Cortex of kidney (tissue), 1 donor: ENCODE results near the gene CRYAB.
"Not testable (repeated sequence)": the region's sequence is repeated elsewhere in the genome, so short reads cannot be mapped to it uniquely, and the experiment has no call there.

Experiments
- DNase-seq: peaks from one replicate; lab custom pipeline; 2025; lab: John Stamatoyannopoulos, UW

Gene CRYAB

GRCh38 chr11:111933872-111934271 is 22.3 kb upstream of the CRYAB start:
- no peak for DNase-seq

- not testable (repeated sequence) for DNase-seq
Observed at GRCh38 chr11:111933176-111933575, 21.6 kb upstream of the CRYAB start.

GRCh38 chr11:111932611-111932950 is 21.0 kb upstream of the CRYAB start:
- no peak for DNase-seq

- DNase-seq: no peak
Observed at GRCh38 chr11:111930472-111930871, 18.9 kb upstream of the CRYAB start.

GRCh38 chr11:111926505-111927391 is 15.2 kb upstream of the CRYAB start:
- peak; percentile 78 for DNase-seq

GRCh38 chr11:111925953-111926352 is 14.4 kb upstream of the CRYAB start:
- DNase-seq: no peak

DNA sequence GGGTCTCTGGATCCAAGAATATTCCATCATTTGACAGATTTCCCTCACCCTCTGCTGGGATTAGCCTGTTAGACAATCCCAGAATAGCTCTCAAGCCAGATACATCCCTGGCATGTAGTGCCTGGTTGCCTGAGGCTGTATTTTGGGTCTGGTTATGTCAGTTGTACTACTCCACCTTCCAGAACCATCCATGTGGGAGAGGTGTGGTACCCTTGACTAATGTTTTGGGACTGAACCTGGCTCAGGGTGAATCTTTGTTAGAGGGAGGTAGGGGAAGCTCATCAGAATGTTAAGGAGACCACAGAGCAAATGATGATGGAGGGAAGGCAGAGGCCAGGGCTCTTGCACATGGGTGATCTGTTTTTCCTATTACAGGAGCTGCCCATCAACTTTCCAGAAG is 12.4 kb upstream of the CRYAB start:
- no peak for DNase-seq

GRCh38 chr11:111923351-111923788 is 11.8 kb upstream of the CRYAB start:
- no peak for DNase-seq

DNA sequence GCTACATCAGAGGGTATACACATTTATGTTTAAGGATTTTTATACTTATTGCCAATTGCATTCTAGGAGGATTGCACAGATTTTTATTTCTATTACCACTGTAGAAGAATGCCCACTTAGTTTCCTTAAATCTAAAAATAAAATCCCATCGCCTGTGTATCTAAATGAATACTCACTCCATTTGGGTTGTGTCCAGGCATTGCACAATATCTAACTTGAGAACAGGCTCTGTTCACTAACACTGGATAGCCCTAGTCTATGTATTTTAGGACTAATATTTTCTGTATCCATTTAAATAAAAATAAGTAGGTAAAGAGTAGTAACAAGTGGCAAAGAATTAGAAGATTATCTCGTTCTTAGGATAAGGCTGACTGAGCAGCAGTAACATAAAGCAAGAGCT is 11.2 kb upstream of the CRYAB start:
- DNase-seq: no peak

- DNase-seq: no peak
Observed at GRCh38 chr11:111921541-111922230, 10.1 kb upstream of the CRYAB start.

GRCh38 chr11:111920908-111921307 is 9.3 kb upstream of the CRYAB start:
- no peak for DNase-seq

DNA sequence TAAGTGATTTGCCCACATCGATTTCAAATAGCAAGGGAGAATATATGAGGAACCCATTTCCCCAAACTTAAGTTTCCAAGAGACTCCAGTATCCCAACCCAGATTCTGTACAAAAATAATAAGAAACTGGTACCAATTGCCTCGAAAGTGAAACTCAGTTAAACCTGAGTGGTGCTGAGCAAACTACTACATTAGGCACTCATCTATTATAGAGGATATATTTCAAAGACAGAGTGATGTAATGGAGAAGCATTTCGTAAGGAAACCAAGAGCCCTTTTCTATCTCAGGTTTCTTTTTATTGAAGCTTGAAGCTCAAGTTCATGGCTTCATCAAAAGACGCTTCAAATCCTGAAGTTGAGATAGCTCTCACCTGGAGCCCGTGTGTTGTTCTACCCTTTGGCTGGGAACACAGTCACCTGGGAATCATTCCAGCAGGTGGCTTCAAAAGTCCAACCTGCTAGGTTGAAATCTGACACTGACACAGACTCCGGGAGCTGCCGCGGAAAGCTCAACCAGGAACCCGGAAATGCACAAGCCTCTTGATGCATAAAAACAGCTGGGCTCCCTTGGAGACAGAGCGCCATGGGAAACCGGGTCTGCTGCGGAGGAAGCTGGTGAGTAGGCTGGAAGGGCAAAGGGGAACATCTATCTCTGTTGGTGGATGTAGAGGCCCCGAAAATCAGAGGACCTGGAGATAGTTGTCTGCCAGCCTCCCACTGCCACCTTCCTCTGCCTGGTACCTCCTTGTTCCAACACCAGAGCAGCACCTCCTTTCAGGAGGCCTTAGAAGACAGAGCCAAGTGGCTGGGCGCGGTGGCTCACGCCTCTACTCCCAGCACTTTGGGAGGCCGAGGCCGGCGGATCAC is 7.1 kb upstream of the CRYAB start, which contains the start of gene C11orf52:
C11orf52 (plus strand) TSS at position 524 of the 867 bp plus-strand sequence; CDS start at position 584, 60 bp downstream.
- DNase-seq: peak; percentile 18

GRCh38 chr11:111917788-111918187 is 6.2 kb upstream of the CRYAB start:
- DNase-seq: no peak

- no peak for DNase-seq
Observed at GRCh38 chr11:111917312-111917711, 5.7 kb upstream of the CRYAB start.

DNA sequence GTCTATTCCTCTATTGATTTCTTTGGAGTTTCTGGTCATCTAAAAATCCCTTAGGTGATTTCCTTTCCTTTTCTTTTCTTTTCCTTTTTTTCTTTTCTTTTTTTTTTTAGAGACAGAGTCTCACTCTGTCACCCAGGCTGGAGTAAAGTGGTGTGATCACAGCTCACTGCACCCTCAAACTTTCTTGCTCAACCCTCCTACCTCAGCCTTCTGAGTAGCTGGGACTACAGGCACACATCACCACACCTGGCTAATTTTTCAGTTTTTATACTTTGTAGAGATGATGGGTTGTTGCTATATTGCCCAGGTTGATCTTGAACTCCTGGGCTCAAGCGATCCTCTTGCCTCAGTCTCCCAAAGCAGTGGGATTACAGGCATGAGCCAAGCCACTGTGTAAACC is 5.2 kb upstream of the CRYAB start:
- DNase-seq: no peak

- no peak for DNase-seq
Observed at GRCh38 chr11:111913997-111914396, 2.4 kb upstream of the CRYAB start.

DNA sequence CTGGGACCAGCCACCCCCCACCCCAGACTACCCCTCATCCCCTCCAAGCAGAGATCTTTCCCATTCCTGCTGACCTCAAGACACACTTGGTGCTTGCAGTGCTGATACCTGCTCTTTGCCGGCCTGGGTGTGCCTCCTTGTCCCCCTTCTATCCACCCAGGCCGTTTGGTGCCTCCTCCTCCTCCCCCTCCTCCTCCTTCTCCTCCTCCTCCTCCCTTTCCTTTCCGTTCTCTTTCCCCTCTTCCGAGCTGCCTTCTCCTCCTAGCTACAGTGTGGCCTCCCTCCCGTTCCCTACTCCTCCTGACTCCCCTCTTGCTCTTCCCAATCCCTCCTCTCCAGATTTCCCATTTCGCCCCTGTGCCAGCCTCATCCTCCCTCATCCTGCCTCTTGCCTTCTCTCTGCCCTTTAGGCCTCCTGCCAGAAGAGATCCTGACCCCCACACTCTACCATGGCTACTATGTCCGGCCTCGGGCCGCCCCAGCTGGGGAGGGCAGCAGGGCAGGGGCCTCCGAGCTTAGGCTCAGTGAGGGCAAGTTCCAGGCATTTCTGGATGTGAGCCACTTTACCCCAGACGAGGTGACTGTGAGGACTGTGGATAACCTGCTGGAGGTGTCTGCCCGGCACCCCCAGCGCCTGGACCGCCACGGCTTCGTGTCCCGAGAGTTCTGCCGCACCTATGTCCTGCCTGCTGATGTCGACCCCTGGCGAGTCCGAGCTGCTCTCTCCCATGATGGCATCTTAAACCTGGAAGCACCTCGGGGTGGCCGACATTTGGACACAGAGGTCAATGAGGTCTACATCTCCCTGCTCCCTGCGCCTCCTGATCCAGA is 1.7 kb upstream of the CRYAB start:
- no peak for DNase-seq

GRCh38 chr11:111912535-111912934 is 965 bp upstream of the CRYAB start, which contains the start of gene HSPB2:
HSPB2 (plus strand) TSS chr11:111912734; CDS start chr11:111912830, 96 bp downstream.
- no peak for DNase-seq

DNA sequence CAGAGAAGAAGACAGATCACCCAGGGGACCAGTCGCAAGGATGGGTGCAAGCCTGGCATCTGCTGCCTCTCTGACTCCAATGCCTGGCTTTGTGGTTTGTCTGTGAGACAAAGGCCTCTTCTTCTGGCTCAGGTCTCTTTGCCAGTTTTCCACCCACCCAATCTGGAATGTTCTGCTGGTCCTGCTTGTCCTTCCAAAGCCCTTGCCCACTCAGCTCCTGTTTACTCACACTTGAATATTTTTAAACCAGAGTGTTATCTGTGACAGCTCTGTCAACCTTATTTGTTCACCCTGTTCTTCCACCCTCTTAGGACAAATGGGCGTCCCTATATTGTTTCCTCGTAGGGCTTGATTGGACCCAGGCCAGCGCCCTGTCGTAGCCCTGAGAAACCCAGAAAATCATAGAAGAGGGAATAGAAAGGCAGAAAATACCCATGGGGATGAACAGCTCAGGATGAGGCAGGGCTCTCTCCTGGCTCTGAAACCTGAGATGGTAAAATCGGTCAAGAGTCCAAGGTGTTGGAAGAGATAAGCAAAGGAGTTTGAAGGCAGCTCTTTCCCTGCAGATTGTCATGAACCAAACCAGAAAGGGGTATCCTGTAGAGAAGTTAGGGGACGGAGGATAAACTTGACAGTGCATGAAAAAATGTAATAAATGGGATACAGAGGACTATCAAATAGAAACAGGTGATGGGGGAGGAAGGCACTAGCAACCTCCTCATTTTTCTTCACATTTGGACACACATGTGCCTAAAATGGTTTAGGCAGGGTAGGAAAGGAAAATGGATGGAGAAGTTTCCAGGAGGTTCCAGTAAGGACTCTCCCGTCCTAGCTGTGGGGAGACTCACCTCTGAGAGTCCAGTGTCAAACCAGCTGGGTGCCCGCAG is 651 bp downstream of the CRYAB start:
- DNase-seq: no peak

DNA sequence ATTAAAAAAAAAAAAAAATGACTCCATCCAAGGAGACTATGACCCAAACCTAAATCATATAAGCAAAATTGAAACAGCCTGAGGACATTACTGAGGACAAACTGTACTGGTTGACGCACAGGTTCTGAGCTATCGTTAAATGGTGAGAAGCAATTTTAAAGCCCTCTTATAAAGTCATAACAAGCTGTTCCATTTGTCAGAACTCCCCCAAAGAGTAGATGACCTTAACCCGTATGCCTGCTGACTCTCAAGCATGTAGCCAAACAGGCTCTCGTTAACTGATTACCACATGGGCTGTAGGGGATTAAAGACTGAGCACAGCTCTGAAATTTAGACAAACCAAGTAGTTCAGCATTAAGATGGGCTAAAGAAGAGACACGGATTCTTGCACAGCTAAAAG is 2.2 kb downstream of the CRYAB start:
- DNase-seq: no peak
